HG03139 (cell line): ENCODE results near the gene PCDHA5.
"Not testable (repeated sequence)": the region's sequence is repeated elsewhere in the genome, so short reads cannot be mapped to it uniquely, and the experiment has no call there.

Experiments
- ATAC-seq: cut with Tn5 transposase; IDR thresholded peaks from one replicate; pipeline ENCODE4 v1.9.1; 2021; ENCODE audit not compliant: unreplicated experiment

The PCDHA5 gene

DNA sequence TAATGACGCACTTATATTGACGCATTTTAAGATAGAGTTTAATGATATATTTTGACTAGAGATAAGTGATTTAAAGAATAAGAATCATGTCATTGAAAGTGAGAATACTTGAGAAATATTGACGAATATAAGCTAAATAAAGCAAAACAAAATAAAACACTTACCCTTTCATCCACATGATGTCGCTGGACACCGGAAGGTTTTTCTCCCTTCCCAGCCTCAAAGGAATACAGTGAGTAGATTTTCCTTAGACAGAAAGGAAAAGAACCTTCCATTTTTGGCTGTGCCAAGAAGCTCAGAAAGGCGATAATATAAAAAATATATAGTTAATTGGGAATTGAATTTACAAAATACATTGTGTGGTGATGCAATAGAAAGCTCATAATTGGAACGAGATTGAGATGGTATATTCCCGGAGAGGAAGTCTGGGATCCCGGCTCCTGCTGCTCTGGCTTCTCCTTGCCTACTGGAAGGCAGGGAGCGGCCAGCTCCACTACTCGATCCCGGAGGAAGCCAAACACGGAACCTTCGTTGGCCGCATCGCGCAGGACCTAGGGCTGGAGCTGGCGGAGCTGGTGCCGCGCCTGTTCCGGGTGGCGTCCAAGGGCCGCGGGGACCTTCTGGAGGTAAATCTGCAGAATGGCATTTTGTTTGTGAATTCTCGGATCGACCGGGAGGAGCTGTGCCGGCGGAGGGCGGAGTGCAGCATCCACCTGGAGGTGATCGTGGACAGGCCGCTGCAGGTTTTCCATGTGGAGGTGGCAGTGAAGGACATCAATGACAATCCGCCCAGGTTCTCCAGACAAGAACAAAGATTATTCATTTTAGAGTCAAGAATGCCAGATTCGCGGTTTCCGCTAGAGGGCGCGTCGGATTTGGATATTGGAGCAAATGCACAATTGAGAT, at the start of gene PCDHA5:
PCDHA5 (plus strand) TSS at position 239 of the 906 bp plus-strand sequence.
- ATAC-seq, result no peak

DNA sequence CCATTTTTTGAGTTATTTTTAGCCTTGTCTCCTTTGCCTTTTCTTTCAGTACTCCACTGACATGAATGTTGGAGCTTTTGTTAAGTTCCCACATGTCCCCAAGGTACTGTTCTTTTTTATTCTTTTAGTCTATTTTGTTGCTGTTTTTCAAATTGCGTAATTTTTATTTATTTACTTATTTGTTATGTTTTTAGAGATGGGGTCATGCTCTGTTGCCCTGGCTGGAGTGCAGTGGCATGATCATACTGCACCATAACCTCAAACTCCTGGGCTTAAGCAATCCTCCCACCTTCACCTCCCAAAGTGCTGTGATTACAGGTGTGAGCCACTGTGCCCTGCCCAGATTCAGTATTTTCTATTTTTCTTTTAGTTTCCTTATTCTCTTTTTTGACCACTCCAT, 40.9 kb upstream of the PCDHA5 start:
- ATAC-seq, result no peak

GRCh38 chr5:140785905-140786686, 35.3 kb upstream of the PCDHA5 start, which contains the start of gene PCDHA1:
TSS of gene PCDHA1 (plus strand) at chr5:140786140.
- no peak for ATAC-seq

DNA sequence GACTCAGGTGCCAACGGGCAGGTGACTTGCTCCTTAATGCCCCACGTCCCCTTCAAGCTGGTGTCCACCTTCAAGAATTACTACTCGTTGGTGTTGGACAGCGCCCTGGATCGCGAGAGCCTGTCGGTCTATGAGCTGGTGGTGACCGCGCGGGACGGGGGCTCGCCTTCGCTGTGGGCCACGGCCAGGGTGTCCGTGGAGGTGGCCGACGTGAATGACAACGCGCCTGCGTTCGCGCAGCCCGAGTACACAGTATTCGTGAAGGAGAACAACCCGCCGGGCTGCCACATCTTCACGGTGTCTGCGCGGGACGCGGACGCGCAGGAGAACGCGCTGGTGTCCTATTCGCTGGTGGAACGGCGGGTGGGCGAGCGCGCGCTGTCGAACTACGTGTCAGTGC, 34.0 kb upstream of the PCDHA5 start:
- not testable (repeated sequence) for ATAC-seq

GRCh38 chr5:140787849-140788504, 33.4 kb upstream of the PCDHA5 start:
- ATAC-seq, result not testable (repeated sequence)

GRCh38 chr5:140791089-140791488, 30.3 kb upstream of the PCDHA5 start:
- ATAC-seq, result no peak

GRCh38 chr5:140794595-140795258, 26.7 kb upstream of the PCDHA5 start, which contains the start of gene PCDHA2:
TSS of gene PCDHA2 (plus strand) at chr5:140794852.
- ATAC-seq, result no peak

DNA sequence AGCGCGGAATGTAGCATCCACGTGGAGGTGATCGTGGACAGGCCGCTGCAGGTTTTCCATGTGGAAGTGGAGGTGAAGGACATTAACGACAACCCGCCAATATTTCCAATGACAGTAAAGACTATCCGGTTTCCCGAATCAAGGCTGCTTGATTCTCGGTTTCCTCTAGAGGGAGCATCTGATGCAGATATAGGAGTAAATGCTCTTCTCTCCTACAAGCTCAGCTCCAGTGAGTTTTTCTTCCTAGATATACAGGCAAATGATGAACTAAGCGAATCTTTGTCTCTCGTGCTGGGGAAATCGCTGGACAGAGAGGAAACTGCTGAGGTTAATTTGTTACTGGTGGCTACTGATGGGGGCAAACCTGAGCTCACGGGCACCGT, 26.2 kb upstream of the PCDHA5 start:
- ATAC-seq, result no peak

- ATAC-seq, result not testable (repeated sequence)
These were observed 25.2 kb upstream of the PCDHA5 start for GRCh38 chr5:140796072-140796717.

GRCh38 chr5:140796718-140797095, 24.7 kb upstream of the PCDHA5 start:
- no peak for ATAC-seq

- ATAC-seq, result no peak
These were observed 20.5 kb upstream of the PCDHA5 start, which contains the start of gene PCDHA3 for GRCh38 chr5:140800816-140801493. TSS of gene PCDHA3 (plus strand) at chr5:140801057.

- no peak for ATAC-seq
These were observed 19.9 kb upstream of the PCDHA5 start for GRCh38 chr5:140801494-140801841.

- ATAC-seq, result not testable (repeated sequence)
These were observed 19.0 kb upstream of the PCDHA5 start for GRCh38 chr5:140802381-140802780.

DNA sequence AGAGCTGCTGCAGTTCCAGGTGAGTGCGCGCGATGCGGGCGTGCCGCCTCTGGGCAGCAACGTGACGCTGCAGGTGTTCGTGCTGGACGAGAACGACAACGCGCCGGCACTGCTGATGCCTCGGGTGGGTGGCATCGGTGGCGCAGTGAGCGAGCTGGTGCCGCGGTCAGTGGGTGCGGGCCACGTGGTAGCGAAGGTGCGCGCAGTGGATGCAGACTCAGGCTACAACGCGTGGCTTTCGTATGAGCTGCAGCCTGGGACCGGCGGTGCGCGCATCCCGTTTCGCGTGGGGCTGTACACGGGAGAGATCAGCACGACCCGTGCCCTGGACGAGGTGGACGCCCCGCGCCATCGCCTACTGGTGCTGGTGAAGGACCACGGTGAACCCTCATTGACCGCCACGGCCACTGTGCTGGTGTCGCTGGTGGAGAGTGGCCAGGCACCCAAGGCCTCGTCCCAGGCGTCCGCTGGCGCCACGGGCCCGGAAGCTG, 18.6 kb upstream of the PCDHA5 start:
- ATAC-seq, result no peak

- no peak for ATAC-seq
These were observed 14.3 kb upstream of the PCDHA5 start, which contains the start of gene PCDHA4 for GRCh38 chr5:140806834-140807775. TSS of gene PCDHA4 (plus strand) at chr5:140807068.

GRCh38 chr5:140808241-140808888, 13.0 kb upstream of the PCDHA5 start:
- not testable (repeated sequence) for ATAC-seq

DNA sequence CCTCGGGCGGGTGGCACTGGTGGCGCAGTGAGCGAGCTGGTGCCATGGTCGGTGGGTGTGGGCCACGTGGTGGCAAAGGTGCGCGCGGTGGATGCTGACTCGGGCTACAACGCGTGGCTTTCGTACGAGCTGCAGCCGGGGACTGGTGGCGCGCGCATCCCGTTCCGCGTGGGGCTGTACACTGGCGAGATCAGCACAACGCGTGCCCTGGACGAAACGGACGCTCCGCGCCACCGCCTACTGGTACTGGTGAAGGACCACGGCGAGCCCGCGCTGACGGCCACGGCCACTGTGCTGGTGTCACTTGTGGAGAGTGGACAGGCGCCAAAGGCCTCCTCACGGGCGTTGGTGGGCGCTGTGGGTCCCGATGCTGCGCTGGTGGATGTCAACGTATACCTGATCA, 12.5 kb upstream of the PCDHA5 start:
- no peak for ATAC-seq

DNA sequence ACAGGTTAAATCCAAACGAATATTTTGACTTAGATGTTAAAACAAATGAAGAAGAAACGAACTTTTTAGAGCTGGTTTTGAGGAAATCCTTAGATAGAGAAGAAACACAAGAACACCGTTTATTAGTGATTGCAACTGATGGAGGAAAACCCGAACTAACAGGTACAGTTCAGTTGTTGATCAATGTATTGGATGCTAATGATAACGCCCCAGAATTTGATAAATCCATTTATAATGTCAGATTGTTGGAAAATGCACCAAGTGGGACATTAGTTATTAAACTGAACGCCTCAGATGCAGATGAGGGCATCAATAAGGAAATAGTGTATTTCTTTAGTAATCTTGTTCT, 842 bp downstream of the PCDHA5 start:
- no peak for ATAC-seq
